HepG2 (cell line): ENCODE measurements around the gene P2RY2.

ENCODE experiments used
- CTCF ChIP-seq: sonication (generic); formaldehyde crosslinking; IDR thresholded peaks from 2 replicates; pipeline ENCODE4 v1.5.0; 2020; ENCODE audit warnings: mild to moderate bottlenecking, missing genetic modification reagents, moderate library complexity
- MED8 ChIP-seq: sonication (generic); formaldehyde crosslinking; IDR thresholded peaks from 2 replicates; pipeline ENCODE4 v1.8.1; 2023; ENCODE audit warnings: mild to moderate bottlenecking, missing genetic modification reagents; ENCODE audit not compliant: insufficient replicate concordance
- RAD21 ChIP-seq: fragments of 450-650 bp; formaldehyde crosslinking; IDR thresholded peaks from 2 replicates; pipeline ENCODE4 v1.5.0; 2020; ENCODE audit warnings: mild to moderate bottlenecking
- ZNF597 ChIP-seq: sonication (generic); formaldehyde crosslinking; IDR thresholded peaks from 2 replicates; pipeline ENCODE4 v1.5.0; 2020; ENCODE audit warnings: missing genetic modification reagents

GRCh38 chr11:73186886-73187285 lies 31.2 kb upstream of the P2RY2 start:
- no peak for TF ChIP-seq CTCF
- TF ChIP-seq RAD21, result no peak
- TF ChIP-seq ZNF597 (CRISPR knock-in tag), result no peak
- no peak for TF ChIP-seq MED8 (CRISPR knock-in tag)
